ENCODE measurements around the gene VPS35. TPM values are rescaled to one million over a fixed set of nuclear protein-coding genes. Genes with fewer than 3 reads are reported as not detected.
"Not testable (repeated sequence)": the region's sequence is repeated elsewhere in the genome, so short reads cannot be mapped to it uniquely, and the experiment has no call there.

Gene VPS35
- total RNA-seq, 1 experiment from 2014 or later, result 170 TPM

GRCh38 chr16:46712911-46713310 is 23.9 kb upstream of the VPS35 start:
- no peak for DNase-seq (ENCODE audit: low read depth)

DNA sequence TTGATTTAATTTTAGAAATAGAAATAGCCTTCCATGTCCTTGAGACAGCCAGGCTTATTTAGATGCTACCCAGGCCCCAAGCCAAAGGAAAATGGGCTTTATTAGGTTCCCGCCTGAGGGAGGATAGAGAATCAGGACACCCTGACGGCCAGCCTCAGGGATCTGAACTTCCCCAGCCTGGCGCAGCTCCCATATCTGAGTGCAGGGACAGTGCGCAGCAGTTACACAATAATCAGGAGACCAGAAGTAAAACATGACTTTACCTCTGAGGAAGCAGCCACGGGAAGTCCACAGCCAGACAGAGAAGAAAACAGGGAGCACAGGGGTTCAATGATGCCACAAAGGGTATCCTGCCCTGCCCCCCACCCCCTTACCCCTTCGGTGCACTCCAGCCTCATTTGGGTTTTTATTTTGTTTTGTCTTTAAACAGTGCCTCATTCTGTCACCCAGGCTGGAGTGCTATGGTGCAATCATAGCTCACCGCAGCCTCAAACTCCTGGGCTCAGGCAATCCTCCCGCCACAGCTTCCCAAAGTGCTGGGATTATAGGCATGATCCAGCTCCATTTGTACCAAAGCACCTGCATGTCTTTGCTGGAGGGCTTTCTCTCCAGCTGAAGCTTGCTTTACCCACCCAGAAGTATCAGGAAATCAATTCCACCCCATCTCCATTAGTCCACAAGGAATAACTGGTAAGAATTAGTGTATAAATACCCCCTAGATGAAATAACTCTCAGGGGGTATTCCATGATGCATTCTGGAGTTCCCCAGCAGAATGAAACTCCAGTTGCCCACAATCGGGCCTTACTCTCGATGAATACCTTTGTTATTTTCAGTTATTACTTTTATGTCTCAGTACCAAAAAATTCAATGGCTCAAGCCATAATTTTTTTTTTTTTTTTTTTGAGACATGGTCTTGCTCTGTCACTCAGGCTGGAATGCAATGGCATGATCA is 22.4 kb upstream of the VPS35 start:
- no peak for DNase-seq (ENCODE audit: low read depth)

GRCh38 chr16:46709469-46710005 is 20.6 kb upstream of the VPS35 start:
- DNase-seq (ENCODE audit: low read depth), result no peak

DNA sequence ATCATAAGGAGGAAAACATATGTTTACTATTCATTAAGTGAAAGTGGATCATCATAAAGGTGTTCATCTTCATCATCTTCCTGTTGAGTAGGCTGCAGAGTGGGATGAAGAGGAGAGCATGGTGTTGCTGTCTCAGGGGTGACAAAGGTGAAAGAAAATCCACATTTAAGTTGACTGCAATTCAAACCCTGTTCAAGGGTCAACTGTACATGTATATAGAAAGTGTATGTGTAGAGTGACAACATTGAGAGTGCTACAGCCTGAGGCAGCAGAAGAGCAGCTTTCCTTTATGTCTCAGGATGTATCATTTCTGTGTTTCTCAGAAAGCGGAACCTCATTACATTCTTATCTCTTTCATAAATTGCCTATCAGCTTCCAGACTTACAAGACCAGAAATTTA is 17.7 kb upstream of the VPS35 start:
- no peak for DNase-seq (ENCODE audit: low read depth)

DNA sequence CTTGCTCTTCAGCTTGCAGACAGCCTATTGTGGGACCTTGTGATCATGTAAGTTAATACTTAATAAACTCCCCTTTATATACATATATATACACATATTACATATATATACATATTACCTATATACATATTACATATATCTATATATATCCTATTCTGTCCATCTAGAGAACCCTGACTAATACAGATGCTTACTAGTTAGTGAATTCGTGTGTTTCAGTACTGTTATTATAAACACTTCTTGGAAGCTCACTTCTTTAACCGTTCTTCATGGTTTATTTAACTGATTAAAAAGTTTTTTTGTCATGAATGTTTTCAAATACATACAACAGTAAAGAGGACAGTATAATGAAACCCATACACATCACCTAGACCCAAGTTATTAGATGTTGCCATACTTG is 13.1 kb upstream of the VPS35 start:
- DNase-seq (ENCODE audit: low read depth), result no peak

DNA sequence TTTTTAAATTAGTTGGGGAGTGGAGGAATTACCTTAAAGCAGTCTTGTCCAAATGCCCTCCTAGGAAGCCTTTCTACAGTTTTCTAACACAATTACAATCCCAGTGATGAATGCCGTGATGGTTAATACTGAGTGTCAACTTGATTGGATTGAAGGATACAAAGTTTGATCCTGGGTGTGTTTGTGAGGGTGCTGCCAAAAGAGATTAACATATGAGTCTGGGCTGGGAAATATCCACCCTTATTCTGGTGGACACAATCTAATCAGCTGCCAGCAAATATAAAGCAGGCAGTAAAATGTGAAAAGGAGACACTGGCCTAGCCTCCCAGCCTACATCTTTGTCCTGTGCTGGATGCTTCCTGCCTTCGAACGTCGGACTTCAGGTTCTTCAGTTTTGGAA is 12.6 kb upstream of the VPS35 start:
- DNase-seq (ENCODE audit: low read depth), result no peak

DNA sequence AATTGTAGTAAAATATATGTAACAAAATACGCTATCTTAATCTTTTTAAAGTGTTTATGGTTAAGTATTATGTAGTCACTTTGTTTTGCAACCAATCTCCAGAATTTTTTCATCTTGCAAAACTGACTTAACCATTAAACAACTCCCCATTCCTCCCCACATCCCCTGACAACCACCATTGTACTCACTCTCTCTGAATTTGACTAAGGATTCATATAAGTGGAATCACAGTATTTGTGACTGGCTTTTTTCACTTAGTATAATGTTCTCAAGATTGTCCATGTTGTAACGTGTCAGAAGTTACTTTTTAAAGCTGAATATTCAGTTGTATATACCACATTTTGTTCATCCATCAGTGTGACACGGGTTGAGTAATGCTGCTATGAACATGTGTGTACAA is 11.1 kb upstream of the VPS35 start:
- no peak for DNase-seq (ENCODE audit: low read depth)

DNA sequence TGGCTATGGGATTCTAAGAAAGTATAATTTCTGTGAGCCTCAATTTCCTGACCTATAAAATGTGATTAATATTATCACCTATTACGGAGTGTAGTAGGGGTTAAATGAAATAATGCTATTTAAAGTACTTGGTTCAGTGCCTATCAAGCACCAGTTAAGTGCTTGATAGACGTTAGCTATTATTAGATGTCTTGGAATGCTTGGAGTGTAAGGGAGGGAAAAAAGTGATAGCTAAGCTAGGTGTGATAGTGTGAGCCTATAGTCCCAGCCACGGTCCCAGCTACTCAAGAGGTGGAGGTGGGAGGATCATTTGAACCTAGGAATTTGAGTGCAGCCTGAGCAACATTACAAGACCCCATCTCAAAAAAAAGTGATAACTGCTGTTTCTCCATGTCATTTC is 8.0 kb upstream of the VPS35 start:
- DNase-seq (ENCODE audit: low read depth), result no peak

DNA sequence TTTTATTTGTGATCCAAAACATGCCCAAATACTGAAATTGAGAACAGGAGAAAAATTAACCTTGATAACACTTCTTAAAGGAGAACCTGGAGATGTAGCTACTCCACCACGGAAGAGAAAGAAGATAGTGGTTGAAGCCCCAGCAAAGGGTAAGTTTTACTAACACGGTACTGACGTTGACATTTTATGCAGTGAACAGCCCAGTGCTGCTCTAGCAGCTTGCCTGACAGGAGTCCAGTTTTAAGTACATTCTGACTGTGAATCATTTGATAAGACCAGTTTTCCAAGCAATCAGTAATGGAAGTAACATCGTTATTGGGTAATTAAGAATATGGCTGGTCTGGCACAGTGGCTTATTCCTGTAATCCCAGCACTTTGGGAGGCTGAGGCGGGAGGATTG is 7.0 kb upstream of the VPS35 start:
- DNase-seq (ENCODE audit: low read depth), result no peak

DNA sequence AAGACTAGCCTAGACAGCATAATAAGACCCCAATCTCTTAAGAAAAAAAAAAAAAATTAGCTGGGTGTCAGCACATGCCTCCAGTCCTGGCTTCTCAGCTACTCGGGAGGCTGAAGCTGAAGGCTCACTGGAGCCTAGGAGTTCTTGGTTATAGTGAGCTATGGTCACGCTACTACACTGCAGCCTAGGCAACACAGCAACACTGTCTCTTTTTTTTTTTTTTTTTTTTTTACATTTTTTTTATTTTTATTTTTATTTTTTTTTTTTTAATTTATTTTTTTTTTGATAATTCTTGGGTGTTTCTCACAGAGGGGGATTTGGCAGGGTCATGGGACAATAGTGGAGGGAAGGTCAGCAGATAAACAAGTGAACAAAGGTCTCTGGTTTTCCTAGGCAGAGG is 4.6 kb upstream of the VPS35 start:
- DNase-seq (ENCODE audit: low read depth), result no peak

DNA sequence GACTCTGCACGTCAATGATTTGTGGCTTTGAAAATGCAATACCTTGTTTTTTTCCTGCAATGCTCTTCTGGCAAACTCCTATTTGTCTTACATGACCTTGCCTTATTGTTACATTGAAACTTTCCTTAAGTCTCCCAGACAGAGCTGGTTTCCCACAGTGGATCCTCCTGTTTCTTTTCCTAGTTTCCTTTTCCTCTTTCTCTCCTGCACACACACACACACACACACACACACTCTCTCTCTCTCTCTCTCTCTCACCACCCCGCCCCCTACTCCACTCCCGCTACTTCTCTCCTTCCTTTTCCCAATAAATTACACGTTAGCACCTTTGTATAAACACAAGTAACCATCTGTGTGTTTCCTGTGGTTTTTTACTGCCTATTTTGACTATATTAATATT is 2.7 kb upstream of the VPS35 start:
- no peak for DNase-seq (ENCODE audit: low read depth)

DNA sequence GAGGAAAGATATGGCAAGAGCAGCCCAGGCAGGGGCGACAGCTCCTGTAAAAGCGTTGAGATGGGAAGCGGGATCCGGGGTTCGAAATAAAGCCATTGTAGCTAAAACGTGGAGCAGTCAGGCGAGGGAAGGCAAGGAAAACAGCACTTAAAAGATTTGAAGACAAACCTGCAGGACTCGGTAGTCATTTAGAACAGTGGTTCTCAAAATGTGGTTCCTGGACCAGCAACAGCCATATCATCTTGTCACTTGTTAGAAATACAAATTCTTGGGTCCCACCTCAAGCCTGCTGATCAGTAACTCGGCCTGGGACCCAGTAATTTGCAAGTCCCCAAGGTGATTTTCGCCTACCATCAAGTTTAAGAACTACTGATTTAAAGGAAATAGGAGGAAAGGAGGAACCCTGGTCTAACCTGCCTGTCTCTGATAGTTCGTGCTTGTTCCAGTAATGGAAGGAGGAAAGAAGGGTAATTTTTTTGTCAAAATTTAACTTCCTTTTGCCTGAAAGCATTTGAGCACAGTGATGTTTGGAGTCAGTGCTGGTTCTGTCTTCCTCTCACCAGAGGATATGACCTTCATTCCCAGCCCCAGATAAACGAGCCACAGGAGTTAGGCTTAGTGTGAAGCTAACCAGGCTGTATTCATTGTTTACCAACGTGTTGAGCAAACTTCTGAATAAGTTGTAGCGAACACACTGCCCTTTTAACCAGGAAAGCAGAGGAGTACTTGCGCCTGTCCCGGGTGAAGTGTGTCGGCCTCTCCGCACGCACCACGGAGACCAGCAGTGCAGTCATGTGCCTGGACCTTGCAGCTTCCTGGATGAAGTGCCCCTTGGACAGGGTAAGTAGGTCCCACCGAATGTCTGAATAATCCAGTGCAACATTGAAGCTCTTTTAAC is 1.6 kb upstream of the VPS35 start:
- peak; percentile 15 for DNase-seq (ENCODE audit: low read depth)

GRCh38 chr16:46689365-46690280 is 645 bp upstream of the VPS35 start, which contains the start of gene ORC6:
ORC6 (plus strand) TSS chr16:46689659; CDS start chr16:46689706, 47 bp downstream.
- peak; percentile 95 for DNase-seq (ENCODE audit: low read depth)

- no peak for DNase-seq (ENCODE audit: low read depth)
Measured at GRCh38 chr16:46688101-46688653, 801 bp downstream of the VPS35 start.

GRCh38 chr16:46687486-46687885 is 1.5 kb downstream of the VPS35 start:
- DNase-seq (ENCODE audit: low read depth), result no peak

- DNase-seq (ENCODE audit: low read depth), result no peak
Measured at GRCh38 chr16:46686815-46687473, 2.0 kb downstream of the VPS35 start.

- not testable (repeated sequence) for DNase-seq (ENCODE audit: low read depth)
Measured at GRCh38 chr16:46681867-46682266, 7.1 kb downstream of the VPS35 start.

DNA sequence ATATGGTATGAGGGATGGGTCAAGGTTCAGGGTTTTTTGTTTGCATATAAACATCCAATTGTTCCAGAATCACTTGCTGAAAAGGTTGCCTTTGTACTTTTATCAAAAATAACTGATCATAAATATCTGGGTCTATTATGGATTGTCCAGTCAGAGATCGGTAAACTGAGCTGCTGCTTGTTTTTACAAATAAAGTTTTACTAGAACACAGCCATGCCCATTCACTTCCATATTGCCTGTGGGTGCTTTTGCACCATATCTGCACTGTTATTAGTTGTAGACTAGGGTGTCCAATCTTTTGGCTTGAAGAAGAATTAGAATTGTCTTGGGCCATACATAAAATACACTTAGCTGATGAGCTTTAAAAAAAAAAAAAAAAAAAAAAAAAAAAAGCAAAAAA is 11.0 kb downstream of the VPS35 start:
- DNase-seq (ENCODE audit: low read depth), result not testable (repeated sequence)

GRCh38 chr16:46673320-46674013 is 15.5 kb downstream of the VPS35 start:
- DNase-seq (ENCODE audit: low read depth), result peak; percentile 54

All from LHCN-M2 (cell line).